Measurements from ENCODE around the gene GLRX. TPM values are rescaled to one million over a fixed set of nuclear protein-coding genes. Genes with fewer than 3 reads are reported as not detected.

Gene GLRX
- total RNA-seq, 4 donors from 2014 or later, result 67.2 to 173 (median 111) TPM

GRCh38 chr5:95800553-95800952 lies 22.0 kb downstream of the GLRX start:
- no peak for DNase-seq (ENCODE audit: low spot score)
- no peak for ATAC-seq (ENCODE audit: low FRiP score)
- TF ChIP-seq, protein P1, sequence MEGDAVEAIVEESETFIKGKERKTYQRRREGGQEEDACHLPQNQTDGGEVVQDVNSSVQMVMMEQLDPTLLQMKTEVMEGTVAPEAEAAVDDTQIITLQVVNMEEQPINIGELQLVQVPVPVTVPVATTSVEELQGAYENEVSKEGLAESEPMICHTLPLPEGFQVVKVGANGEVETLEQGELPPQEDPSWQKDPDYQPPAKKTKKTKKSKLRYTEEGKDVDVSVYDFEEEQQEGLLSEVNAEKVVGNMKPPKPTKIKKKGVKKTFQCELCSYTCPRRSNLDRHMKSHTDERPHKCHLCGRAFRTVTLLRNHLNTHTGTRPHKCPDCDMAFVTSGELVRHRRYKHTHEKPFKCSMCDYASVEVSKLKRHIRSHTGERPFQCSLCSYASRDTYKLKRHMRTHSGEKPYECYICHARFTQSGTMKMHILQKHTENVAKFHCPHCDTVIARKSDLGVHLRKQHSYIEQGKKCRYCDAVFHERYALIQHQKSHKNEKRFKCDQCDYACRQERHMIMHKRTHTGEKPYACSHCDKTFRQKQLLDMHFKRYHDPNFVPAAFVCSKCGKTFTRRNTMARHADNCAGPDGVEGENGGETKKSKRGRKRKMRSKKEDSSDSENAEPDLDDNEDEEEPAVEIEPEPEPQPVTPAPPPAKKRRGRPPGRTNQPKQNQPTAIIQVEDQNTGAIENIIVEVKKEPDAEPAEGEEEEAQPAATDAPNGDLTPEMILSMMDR (IDR thresholded peaks at IDR 0.05), result no peak

DNA sequence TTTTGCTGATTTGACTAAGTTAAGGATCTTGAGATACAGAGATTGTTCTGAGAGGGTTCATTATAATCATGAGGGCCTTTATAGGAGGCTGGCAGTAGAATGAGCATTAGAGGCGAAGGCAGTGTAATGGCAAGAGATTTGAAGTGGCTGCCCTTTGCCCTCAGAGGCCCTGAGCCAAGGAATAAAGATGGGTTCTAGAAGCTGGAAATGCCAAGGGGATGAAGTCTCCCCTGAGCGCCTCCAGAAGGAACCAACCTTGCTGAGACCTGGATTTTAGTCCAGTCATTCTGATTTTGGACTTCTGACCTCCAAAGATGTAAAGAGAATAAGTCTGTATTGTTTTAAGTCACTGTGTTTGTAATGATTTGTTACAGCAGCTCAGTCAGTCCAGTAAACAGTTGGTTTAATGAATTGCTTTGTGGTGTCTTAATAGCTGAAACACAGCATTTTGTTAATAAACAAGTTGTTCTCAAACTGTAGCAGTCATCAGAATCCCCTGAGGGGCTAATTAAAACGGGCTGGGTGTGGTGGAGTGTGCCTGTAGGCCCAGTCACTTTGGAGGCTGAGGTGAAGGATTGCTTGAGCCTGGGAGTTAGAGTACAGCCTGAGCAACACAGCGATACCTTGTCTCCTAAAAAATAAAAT lies 23.2 kb downstream of the GLRX start:
- DNase-seq (ENCODE audit: low spot score) (no peak), ATAC-seq (ENCODE audit: low FRiP score) (no peak)
- TF ChIP-seq, protein P1 (IDR thresholded peaks at IDR 0.05), result no peak

DNA sequence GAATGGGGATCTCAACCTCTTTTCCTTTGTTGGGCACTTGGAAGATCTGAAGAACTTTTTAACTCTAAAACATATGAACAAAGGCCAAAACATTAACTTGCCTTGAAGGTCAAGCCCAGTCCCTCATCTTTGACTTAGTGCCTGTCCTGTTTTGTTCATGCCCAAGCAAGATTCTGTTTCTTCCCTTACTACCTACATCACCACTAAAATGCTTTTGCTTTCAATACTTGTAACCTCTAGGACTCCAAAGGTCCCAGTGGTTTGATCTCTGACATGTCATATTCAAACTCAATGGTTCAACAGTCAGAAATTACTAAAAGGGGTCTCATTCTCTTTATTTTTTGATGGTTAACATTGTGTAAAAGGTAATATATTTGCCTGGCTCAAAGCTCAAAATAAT lies 24.0 kb downstream of the GLRX start:
- DNase-seq (ENCODE audit: low spot score) (no peak), ATAC-seq (ENCODE audit: low FRiP score) (no peak)
- TF ChIP-seq, protein P1 (IDR thresholded peaks at IDR 0.05), result no peak

GRCh38 chr5:95798048-95798447 lies 24.5 kb downstream of the GLRX start:
- ATAC-seq (ENCODE audit: low FRiP score), result no peak
- no peak for DNase-seq (ENCODE audit: low spot score)
- TF ChIP-seq, protein P1 (IDR thresholded peaks at IDR 0.05), result no peak

GRCh38 chr5:95797301-95797700 lies 25.2 kb downstream of the GLRX start:
- DNase-seq (ENCODE audit: low spot score), result no peak
- no peak for ATAC-seq (ENCODE audit: low FRiP score)
- TF ChIP-seq, protein P1 (IDR thresholded peaks at IDR 0.05), result no peak

- TF ChIP-seq, protein P1 (IDR thresholded peaks at IDR 0.05), result no peak
- DNase-seq (ENCODE audit: low spot score) (no peak), ATAC-seq (ENCODE audit: low FRiP score) (no peak)
Observed at GRCh38 chr5:95794070-95794516, 28.4 kb downstream of the GLRX start.

GRCh38 chr5:95791751-95792150 lies 30.8 kb downstream of the GLRX start:
- ATAC-seq (ENCODE audit: low FRiP score) (no peak), DNase-seq (ENCODE audit: low spot score) (no peak)
- TF ChIP-seq, protein P1 (IDR thresholded peaks at IDR 0.05), result no peak
